Activated naive CD4-positive, alpha-beta T cell treated with Interleukin-2 at 50 U/mL for 16 hours (primary cell): ENCODE data around the gene SPPL2A.

ENCODE experiments used
- DNase-seq: peaks from one replicate; pipeline ENCODE4 v3.0.0-alpha.2; 2020

SPPL2A gene

DNA sequence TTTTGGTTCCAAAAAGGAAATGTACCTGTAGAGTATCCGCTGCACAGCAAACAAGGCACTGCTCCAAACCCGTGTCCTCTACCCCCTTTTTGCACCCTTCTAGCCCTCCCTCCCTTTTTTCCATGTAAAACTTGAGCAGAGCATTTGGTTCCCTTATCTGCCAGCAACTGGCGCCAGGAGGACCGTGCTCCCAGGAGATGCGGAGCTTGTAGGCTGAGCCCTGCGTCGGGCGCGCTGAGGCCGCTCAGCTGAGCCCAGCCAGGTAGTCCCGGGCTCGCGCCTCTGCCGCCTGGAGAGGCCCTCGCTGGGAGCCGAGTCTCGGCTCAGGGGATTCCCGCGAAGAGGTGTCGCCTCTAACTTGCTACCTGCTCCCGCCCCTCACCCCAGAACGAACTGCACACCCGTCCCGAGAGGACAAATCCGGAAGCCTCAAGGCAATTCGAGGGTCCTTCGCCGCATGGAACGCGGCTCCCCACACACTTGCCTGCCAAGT lies 79.5 kb downstream of the SPPL2A start:
- DNase-seq, result peak; percentile 80

DNA sequence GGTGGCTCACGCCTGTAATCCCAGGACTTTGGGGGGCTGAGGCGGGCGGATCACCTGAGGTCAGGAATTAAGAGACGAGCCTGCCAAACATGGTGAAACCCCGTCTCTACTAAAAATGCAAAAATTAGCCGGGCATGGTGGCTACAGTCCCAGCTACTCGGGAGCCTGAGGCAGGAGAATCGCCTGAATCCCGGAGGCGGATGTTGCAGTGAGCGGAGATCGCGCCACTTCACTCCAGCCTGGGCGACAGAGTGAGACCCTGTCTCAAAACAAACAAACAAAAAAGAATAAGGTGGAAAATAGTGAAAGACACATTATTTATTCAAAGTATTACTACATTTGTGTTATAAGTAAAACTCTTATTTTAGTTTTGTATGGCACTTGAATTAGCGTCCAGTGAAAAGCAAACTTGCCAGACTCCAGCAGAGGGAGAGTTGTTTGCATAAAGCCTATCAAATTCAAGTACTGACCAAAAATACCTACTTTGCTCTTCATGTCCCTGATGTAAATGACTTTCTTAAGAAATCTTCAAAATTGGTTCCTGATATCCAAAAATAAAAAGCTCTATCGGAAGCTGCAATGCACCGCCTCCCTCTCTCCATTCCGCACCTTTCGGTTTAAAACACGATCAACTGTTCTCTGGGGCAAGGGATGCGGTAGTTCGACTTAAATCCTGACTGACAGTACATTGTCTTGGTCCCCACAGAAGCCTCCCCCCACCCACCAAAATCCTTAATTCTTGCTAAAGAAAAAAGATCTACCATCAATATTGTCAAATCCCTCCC lies 80.1 kb downstream of the SPPL2A start:
- DNase-seq, result no peak

DNA sequence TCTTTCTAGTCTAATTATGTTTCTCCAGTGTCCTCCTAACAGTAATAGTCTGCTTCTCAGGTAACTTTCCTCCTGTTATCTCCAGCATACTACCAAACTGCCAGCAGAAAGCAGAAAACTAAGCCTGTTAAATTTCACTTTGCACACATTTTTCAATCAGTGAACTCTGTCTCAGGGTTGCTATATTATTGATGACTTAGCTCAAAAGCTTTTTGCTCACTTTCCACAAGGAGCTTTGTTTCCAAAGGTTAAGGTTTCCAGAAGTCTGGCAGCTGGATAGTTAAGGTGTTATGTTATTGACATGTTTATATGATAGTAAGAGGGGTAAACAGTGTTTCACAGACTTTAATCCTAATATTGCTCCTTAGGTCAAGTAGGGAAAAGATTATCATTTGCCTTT lies 84.0 kb downstream of the SPPL2A start:
- no peak for DNase-seq

DNA sequence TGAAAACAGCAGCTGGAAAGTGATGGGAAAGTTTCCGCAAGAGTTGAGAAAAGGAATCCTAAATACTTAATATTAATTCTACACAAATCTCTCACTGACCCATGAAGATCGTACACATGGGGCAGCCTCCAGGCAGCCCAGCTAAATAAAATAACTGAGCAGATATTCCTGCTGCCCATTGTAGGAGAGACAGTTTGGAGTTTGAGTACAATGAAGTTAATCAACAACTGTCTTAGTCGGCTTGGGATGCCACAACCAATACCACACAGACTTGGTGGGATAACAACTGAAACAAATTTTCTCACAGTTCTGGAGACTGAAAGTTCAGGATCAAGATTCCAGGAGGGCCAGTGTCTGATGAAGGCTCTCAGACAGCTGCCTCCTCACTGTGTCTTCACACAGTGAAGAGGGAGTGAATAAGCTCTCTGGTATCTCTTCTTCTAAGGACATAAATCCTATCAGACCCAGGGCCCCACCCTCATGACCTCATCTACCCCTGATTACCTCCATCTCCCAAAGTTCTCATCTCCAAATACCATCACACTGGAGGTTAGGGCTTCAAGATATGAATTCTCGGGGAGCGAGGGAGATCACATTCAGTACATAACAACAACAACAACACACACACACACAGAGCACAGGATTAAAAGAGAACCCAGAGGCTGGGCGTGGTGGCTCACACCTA lies 88.6 kb downstream of the SPPL2A start:
- DNase-seq, result no peak

- DNase-seq, result no peak
Measured at GRCh38 chr15:50675535-50676144, 89.9 kb downstream of the SPPL2A start.

GRCh38 chr15:50670115-50670514 lies 95.4 kb downstream of the SPPL2A start:
- no peak for DNase-seq

- no peak for DNase-seq
Measured at GRCh38 chr15:50669611-50670010, 95.9 kb downstream of the SPPL2A start.

GRCh38 chr15:50665938-50666337 lies 99.6 kb downstream of the SPPL2A start:
- DNase-seq, result no peak

- DNase-seq, result no peak
Measured at GRCh38 chr15:50655555-50655954, 110.0 kb downstream of the SPPL2A start.

DNA sequence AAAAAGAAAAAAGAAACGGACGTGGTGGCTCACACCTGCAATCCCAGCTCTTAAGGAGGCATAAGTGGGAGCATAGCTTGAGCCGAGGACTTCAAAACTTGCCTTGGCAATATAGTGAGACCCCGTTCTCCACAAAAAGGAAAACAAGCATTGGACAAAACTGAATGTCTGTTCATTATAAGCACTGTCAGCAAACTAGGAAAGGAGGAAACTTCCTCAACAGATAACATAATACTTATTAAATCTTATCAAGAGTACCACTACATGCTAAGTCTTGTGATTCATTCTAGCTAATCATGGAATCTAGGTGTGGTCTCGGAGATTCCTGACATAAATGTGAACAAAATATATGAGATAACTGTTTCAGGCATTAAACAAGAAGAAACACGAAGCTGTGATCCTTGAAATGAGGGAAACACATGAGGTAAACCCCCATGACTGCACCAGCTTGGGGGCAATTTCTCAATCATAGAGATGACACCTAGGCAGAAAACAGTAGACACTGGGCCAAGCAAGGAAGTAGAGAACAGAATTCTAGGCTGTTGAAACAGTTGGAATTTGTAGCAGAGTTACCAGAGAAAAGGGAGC lies 112.3 kb downstream of the SPPL2A start:
- DNase-seq, result no peak

DNA sequence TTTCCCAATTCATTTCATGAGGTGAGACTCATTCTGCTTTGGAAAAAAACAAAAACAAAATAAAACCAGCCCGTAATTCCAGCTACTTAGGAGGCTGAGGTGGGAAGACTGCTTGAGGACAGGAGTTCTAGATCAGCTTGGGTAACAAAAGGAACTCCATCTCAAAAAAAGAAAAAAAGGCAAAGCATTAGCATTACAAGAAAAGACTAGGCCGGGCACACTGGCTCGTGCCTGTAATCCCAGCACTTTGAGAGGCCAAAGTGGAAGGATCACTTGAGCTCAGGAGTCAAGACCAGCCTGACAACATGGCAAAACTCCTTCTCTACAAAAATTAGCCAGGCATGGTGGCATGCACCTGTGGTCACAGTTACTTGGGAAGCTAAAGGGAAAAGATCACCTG lies 112.8 kb downstream of the SPPL2A start:
- no peak for DNase-seq
